Lower lobe of right lung (tissue), 2 donors: ENCODE results near the gene DPF3. TPM values are rescaled to one million over a fixed set of nuclear protein-coding genes. Genes with fewer than 3 reads are reported as not detected.

Source experiments
- ATAC-seq, 2 donors: fragments of 200-7000 bp; cut with Tn5 transposase; one replicate each; pipeline ENCODE4 v1.9.1; 2020 to 2022; ENCODE audit warnings: mild to moderate bottlenecking in 2 of 2, moderate library complexity in 2 of 2
- DNase-seq: peaks from one replicate; pipeline ENCODE4 v3.0.0-alpha.2; 2020
- H3K27ac ChIP-seq: fragments of 200-600 bp; one replicate; pipeline ENCODE4 v1.8.0; 2022
- H3K27me3 ChIP-seq: fragments of 200-600 bp; one replicate; pipeline ENCODE4 v1.8.0; 2022; ENCODE audit warnings: low read depth
- H3K36me3 ChIP-seq: fragments of 200-600 bp; one replicate; pipeline ENCODE4 v1.8.0; 2022; ENCODE audit warnings: mild to moderate bottlenecking
- H3K4me1 ChIP-seq: fragments of 200-600 bp; one replicate; pipeline ENCODE4 v1.8.0; 2022
- H3K4me3 ChIP-seq: fragments of 200-600 bp; one replicate; pipeline ENCODE4 v1.8.0; 2022; ENCODE audit warnings: mild to moderate bottlenecking
- H3K9me3 ChIP-seq: fragments of 200-600 bp; one replicate; pipeline ENCODE4 v1.8.0; 2022
- CTCF ChIP-seq: fragments of 200-600 bp; IDR thresholded peaks from one replicate; pipeline ENCODE4 v1.8.0; 2022; ENCODE audit warnings: antibody characterized with exemption, mild to moderate bottlenecking
- intact Hi-C: fragments of 100-400 bp; cut with DNase I; formaldehyde crosslinking; loops from one replicate; pipeline ENCODE4 v1.11.0; 2022
- total RNA-seq: library from RNA; stranded (reverse); fragmentation: NEBNext Ultra II Directional; extraction: Animal tissue kit (Norgen Biotek cat#: 25700); gene quantifications from one replicate; pipeline ENCODE4 v1.2.1, GENCODE V29; 2021
- donor health status: DM: no; HTN: yes; CAD: no; lungs with severe emphysema.

Gene DPF3
- total RNA-seq, 1 donor from 2014 or later = 0.59 TPM

- no peaks in the 10 kb centered on the region for H3K27me3 ChIP-seq
- no peaks in the 10 kb centered on the region for H3K9me3 ChIP-seq
- no peaks in the 10 kb centered on the region for H3K36me3 ChIP-seq
- ATAC-seq (no peak), DNase-seq (no peak)
- intact Hi-C loops = no loop called here
- no peaks in the 10 kb centered on the region for H3K4me1 ChIP-seq
- no peak for TF ChIP-seq CTCF
- H3K27ac ChIP-seq = no peak overlapping the region
- H3K4me3 ChIP-seq = no peak overlapping the region
Measured at GRCh38 chr14:72779679-72780078, 114.2 kb downstream of the DPF3 start.

GRCh38 chr14:72777636-72778035 lies 116.3 kb downstream of the DPF3 start:
- Histone ChIP-seq H3K4me1 (no peaks in the 10 kb centered on the region), H3K27ac (no peak overlapping the region), H3K27me3 (no peaks in the 10 kb centered on the region), H3K36me3 (no peaks in the 10 kb centered on the region), H3K4me3 (no peak overlapping the region), H3K9me3 (no peaks in the 10 kb centered on the region)
- ATAC-seq (no peak), DNase-seq (no peak)
- TF ChIP-seq CTCF = no peak
- intact Hi-C loops = no loop called here

- ATAC-seq = no peak
- Histone ChIP-seq H3K27me3 (no peaks in the 10 kb centered on the region), H3K27ac (no peak overlapping the region), H3K9me3 (no peaks in the 10 kb centered on the region), H3K4me3 (no peak overlapping the region), H3K36me3 (no peaks in the 10 kb centered on the region), H3K4me1 (no peaks in the 10 kb centered on the region)
- TF ChIP-seq CTCF = no peak
- intact Hi-C loops = no loop called here
- no peak for DNase-seq
Measured at GRCh38 chr14:72776701-72777261, 117.1 kb downstream of the DPF3 start.

- DNase-seq (no peak), ATAC-seq (no peak)
- no peaks in the 10 kb centered on the region for H3K27me3 ChIP-seq
- H3K36me3 ChIP-seq = no peaks in the 10 kb centered on the region
- no peaks in the 10 kb centered on the region for H3K4me1 ChIP-seq
- no peak overlapping the region for H3K4me3 ChIP-seq
- intact Hi-C loops = no loop called here
- no peak for TF ChIP-seq CTCF
- H3K9me3 ChIP-seq = no peaks in the 10 kb centered on the region
- H3K27ac ChIP-seq = no peak overlapping the region
Measured at GRCh38 chr14:72775923-72776554, 117.9 kb downstream of the DPF3 start.

GRCh38 chr14:72774894-72775620 lies 118.8 kb downstream of the DPF3 start:
- no peaks in the 10 kb centered on the region for H3K4me1 ChIP-seq
- H3K27me3 ChIP-seq = no peaks in the 10 kb centered on the region
- H3K36me3 ChIP-seq = no peaks in the 10 kb centered on the region
- H3K4me3 ChIP-seq = no peak overlapping the region
- H3K9me3 ChIP-seq = no peaks in the 10 kb centered on the region
- ATAC-seq (no peak), DNase-seq (no peak)
- intact Hi-C loops = no loop called here
- no peak for TF ChIP-seq CTCF
- H3K27ac ChIP-seq = no peak overlapping the region
